Measurements from ENCODE around the gene LEMD2. TPM values are rescaled to one million over a fixed set of nuclear protein-coding genes. Genes with fewer than 3 reads are reported as not detected.

LEMD2 gene
- total and polyA plus RNA-seq, 2 experiments from 2014 or later, result 21.5 to 67.5 TPM

GRCh38 chr6:33779290-33779689 is 9.6 kb downstream of the LEMD2 start:
- no peaks in the 10 kb centered on the region for H3K9me3 ChIP-seq (ENCODE audit: low read depth)
- H4K20me1 ChIP-seq (ENCODE audit: insufficient read depth), result no peaks in the 10 kb centered on the region
- H3K9ac ChIP-seq, result no peak overlapping the region
- no peak overlapping the region for H2AFZ ChIP-seq
- WGBS, 2 experiments (ENCODE audit: low coverage in 1 of 2, low lambda C conversion rate in 2 of 2, missing lambda C conversion rate in 2 of 2), result 89 to 91% methylated on average over 7 of the region's 7 CpGs
- peaks cover 7% of the 10 kb centered on the region for H3F3A ChIP-seq (ENCODE audit: insufficient read depth)
- peaks cover 27% of the 10 kb centered on the region for H3K79me2 ChIP-seq (ENCODE audit: insufficient read depth)
- no peaks in the 10 kb centered on the region for H3K9me2 ChIP-seq (ENCODE audit: insufficient read depth)
- no peak overlapping the region for H3K4me3 ChIP-seq
- no peak for TF ChIP-seq EZH2 (IDR thresholded peaks at IDR 0.05; ENCODE audit: insufficient read depth, poor library complexity, severe bottlenecking)
- no peak for TF ChIP-seq EZH2phosphoT487 (IDR thresholded peaks at IDR 0.05; ENCODE audit: insufficient read depth, low read depth)
- no peak for DNase-seq
- H3K4me2 ChIP-seq (ENCODE audit: unreplicated experiment), result no peak overlapping the region
- in situ Hi-C loops (cut with MboI), result loop anchor here (10.0 kb wide), 1 partner anchor 246 kb away; no protein-coding TSS in a partner anchor
- no peaks in the 10 kb centered on the region for H3K27me3 ChIP-seq (replicated peaks; ENCODE audit: insufficient read depth)
- H3K36me3 ChIP-seq (ENCODE audit: low read depth), result peaks cover 67% of the 10 kb centered on the region
- H3K4me1 ChIP-seq (ENCODE audit: insufficient read depth), result peaks cover 15% of the 10 kb centered on the region
- H3K27ac ChIP-seq, result no peak overlapping the region

- no peak overlapping the region for H3K27ac ChIP-seq
- no peak overlapping the region for H3K4me2 ChIP-seq (ENCODE audit: unreplicated experiment)
- peaks cover 62% of the 10 kb centered on the region for H3K36me3 ChIP-seq (ENCODE audit: low read depth)
- no peaks in the 10 kb centered on the region for H3K9me3 ChIP-seq (ENCODE audit: low read depth)
- peaks cover 21% of the 10 kb centered on the region for H3K79me2 ChIP-seq (ENCODE audit: insufficient read depth)
- in situ Hi-C loops (cut with MboI), result loop anchor here (10.0 kb wide), 1 partner anchor 246 kb away; no protein-coding TSS in a partner anchor
- peaks cover 15% of the 10 kb centered on the region for H3K4me1 ChIP-seq (ENCODE audit: insufficient read depth)
- DNase-seq, result no peak
- no peaks in the 10 kb centered on the region for H3K9me2 ChIP-seq (ENCODE audit: insufficient read depth)
- H3K4me3 ChIP-seq, result no peak overlapping the region
- WGBS, 2 experiments (ENCODE audit: low coverage in 1 of 2, low lambda C conversion rate in 2 of 2, missing lambda C conversion rate in 2 of 2), result 88 to 90% methylated on average over 12 of the region's 12 CpGs
- H3K9ac ChIP-seq, result no peak overlapping the region
- no peaks in the 10 kb centered on the region for H4K20me1 ChIP-seq (ENCODE audit: insufficient read depth)
- H2AFZ ChIP-seq, result no peak overlapping the region
- peaks cover 9% of the 10 kb centered on the region for H3F3A ChIP-seq (ENCODE audit: insufficient read depth)
- no peaks in the 10 kb centered on the region for H3K27me3 ChIP-seq (replicated peaks; ENCODE audit: insufficient read depth)
- no peak for TF ChIP-seq EZH2phosphoT487 (IDR thresholded peaks at IDR 0.05; ENCODE audit: insufficient read depth, low read depth)
- no peak for TF ChIP-seq EZH2 (IDR thresholded peaks at IDR 0.05; ENCODE audit: insufficient read depth, poor library complexity, severe bottlenecking)
Observed at GRCh38 chr6:33778444-33779121, 10.3 kb downstream of the LEMD2 start.

GRCh38 chr6:33777398-33778388 is 11.2 kb downstream of the LEMD2 start:
- Histone ChIP-seq H3K36me3 (ENCODE audit: low read depth) (peaks cover 58% of the 10 kb centered on the region), H3K4me1 (ENCODE audit: insufficient read depth) (peaks cover 20% of the 10 kb centered on the region), H3K4me3 (no peak overlapping the region), H2AFZ (no peak overlapping the region), H3K9ac (no peak overlapping the region), H3K79me2 (ENCODE audit: insufficient read depth) (peaks cover 13% of the 10 kb centered on the region; the same call in 1 of the 2 replicates), H3K27me3 (replicated peaks; ENCODE audit: insufficient read depth) (no peaks in the 10 kb centered on the region), H3K9me3 (ENCODE audit: low read depth) (no peaks in the 10 kb centered on the region), H3K4me2 (ENCODE audit: unreplicated experiment) (no peak overlapping the region), H3F3A (ENCODE audit: insufficient read depth) (peaks cover 18% of the 10 kb centered on the region), H3K9me2 (ENCODE audit: insufficient read depth) (no peaks in the 10 kb centered on the region), H3K27ac (no peak overlapping the region), H4K20me1 (ENCODE audit: insufficient read depth) (no peaks in the 10 kb centered on the region)
- WGBS, 2 experiments (ENCODE audit: low coverage in 1 of 2, low lambda C conversion rate in 2 of 2, missing lambda C conversion rate in 2 of 2), result 89 to 91% methylated on average over 25 of the region's 25 CpGs
- TF ChIP-seq EZH2phosphoT487 (IDR thresholded peaks at IDR 0.05; ENCODE audit: insufficient read depth, low read depth), result no peak
- TF ChIP-seq EZH2 (IDR thresholded peaks at IDR 0.05; ENCODE audit: insufficient read depth, poor library complexity, severe bottlenecking), result no peak
- no peak for DNase-seq
- in situ Hi-C loops (cut with MboI), result loop anchor here (10.0 kb wide), 1 partner anchor 247 kb away; no protein-coding TSS in a partner anchor

GRCh38 chr6:33776764-33777163 is 12.2 kb downstream of the LEMD2 start:
- H3K9me3 ChIP-seq (ENCODE audit: low read depth), result no peaks in the 10 kb centered on the region
- WGBS, 2 experiments (ENCODE audit: low coverage in 1 of 2, low lambda C conversion rate in 2 of 2, missing lambda C conversion rate in 2 of 2), result 93 to 94% methylated on average over 13 of the region's 13 CpGs
- in situ Hi-C loops (cut with MboI), result loop anchor here (10.0 kb wide), 1 partner anchor 248 kb away; no protein-coding TSS in a partner anchor

More at GRCh38 chr6:33776764-33777163, 12.2 kb downstream of the LEMD2 start:
- Histone ChIP-seq H3K9ac (no peak overlapping the region), H3F3A (ENCODE audit: insufficient read depth) (peaks cover 28% of the 10 kb centered on the region), H4K20me1 (ENCODE audit: insufficient read depth) (no peaks in the 10 kb centered on the region), H3K79me2 (ENCODE audit: insufficient read depth) (0 out of 2 replicates have a peak, but pooled peaks cover 4% of the 10 kb centered on the region), H3K27ac (no peak overlapping the region), H3K4me3 (no peak overlapping the region), H2AFZ (no peak overlapping the region), H3K9me2 (ENCODE audit: insufficient read depth) (no peaks in the 10 kb centered on the region), H3K27me3 (replicated peaks; ENCODE audit: insufficient read depth) (no peaks in the 10 kb centered on the region), H3K4me1 (ENCODE audit: insufficient read depth) (peaks cover 25% of the 10 kb centered on the region), H3K36me3 (ENCODE audit: low read depth) (peaks cover 53% of the 10 kb centered on the region), H3K4me2 (ENCODE audit: unreplicated experiment) (no peak overlapping the region)
- DNase-seq, result no peak
- TF ChIP-seq EZH2phosphoT487 (IDR thresholded peaks at IDR 0.05; ENCODE audit: insufficient read depth, low read depth), result no peak
- no peak for TF ChIP-seq EZH2 (IDR thresholded peaks at IDR 0.05; ENCODE audit: insufficient read depth, poor library complexity, severe bottlenecking)
